Nephron (organoid): ENCODE measurements around the gene PDCD2L.
"Not testable (repeated sequence)": the region's sequence is repeated elsewhere in the genome, so short reads cannot be mapped to it uniquely, and the experiment has no call there.

ENCODE experiments used
- H3K27ac Mint-ChIP-seq, 3 experiments: 2 replicates each; pipeline ENCODE4 v1.8.0; 2020; ENCODE audit warnings: mixed read lengths in 3 of 3, mild to moderate bottlenecking in 2 of 3, moderate library complexity in 1 of 3
- H3K27me3 Mint-ChIP-seq: 2 replicates; pipeline ENCODE4 v1.8.0; 2021; ENCODE audit warnings: low read depth, mild to moderate bottlenecking, moderate library complexity, mixed read lengths
- H3K36me3 Mint-ChIP-seq: 2 replicates; pipeline ENCODE4 v1.8.0; 2020; ENCODE audit warnings: low read depth, mixed read lengths
- H3K4me1 Mint-ChIP-seq: 2 replicates; pipeline ENCODE4 v1.8.0; 2020; ENCODE audit warnings: mixed read lengths
- H3K4me3 Mint-ChIP-seq, 3 experiments: 2 replicates each; pipeline ENCODE4 v1.8.0; 2020; ENCODE audit warnings: mild to moderate bottlenecking in 3 of 3, mixed read lengths in 3 of 3, moderate library complexity in 2 of 3
- H3K9me3 Mint-ChIP-seq: 2 replicates; pipeline ENCODE4 v1.8.0; 2020; ENCODE audit warnings: mixed read lengths
- TF ChIP-seq, protein P1 (sequence below), 3 experiments: fragments of 200-600 bp; sonication (generic); IDR thresholded peaks; one replicate each; pipeline ENCODE4 v1.5.0; 2021; ENCODE audit warnings: antibody characterized with exemption in 3 of 3; ENCODE audit not compliant: unreplicated experiment in 3 of 3

Gene PDCD2L

DNA sequence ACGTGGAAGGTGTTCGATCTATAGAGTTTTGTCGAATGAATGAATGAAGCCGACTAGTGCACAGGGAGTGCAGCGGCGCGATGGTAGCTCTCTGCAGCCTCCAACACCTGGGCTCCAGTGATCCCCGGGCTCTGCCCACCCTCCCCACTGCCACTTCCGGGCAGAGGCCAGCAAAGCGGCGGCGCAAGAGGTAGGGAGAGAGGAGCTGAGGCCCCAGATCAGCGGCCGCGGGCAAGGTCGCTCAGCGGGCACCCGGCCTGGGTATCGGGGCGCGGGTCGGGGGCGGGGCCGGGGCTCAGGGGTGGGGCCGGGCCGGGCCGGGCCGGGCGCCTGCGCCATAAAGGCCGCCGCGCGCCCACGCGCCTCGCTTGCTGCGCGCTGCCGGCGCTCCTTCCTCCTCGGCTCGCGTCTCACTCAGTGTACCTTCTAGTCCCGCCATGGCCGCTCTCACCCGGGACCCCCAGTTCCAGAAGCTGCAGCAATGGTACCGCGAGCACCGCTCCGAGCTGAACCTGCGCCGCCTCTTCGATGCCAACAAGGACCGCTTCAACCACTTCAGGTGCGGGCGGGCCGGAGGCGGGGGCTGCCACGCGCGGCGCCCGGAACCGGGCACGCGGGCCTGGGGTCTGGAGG, 39.3 kb upstream of the PDCD2L start, which contains the start of gene GPI:
Gene GPI (plus strand): TSS at position 367 of the 633 bp plus-strand sequence. CDS start 71 bp downstream, at position 438.
- TF ChIP-seq, protein P1, sequence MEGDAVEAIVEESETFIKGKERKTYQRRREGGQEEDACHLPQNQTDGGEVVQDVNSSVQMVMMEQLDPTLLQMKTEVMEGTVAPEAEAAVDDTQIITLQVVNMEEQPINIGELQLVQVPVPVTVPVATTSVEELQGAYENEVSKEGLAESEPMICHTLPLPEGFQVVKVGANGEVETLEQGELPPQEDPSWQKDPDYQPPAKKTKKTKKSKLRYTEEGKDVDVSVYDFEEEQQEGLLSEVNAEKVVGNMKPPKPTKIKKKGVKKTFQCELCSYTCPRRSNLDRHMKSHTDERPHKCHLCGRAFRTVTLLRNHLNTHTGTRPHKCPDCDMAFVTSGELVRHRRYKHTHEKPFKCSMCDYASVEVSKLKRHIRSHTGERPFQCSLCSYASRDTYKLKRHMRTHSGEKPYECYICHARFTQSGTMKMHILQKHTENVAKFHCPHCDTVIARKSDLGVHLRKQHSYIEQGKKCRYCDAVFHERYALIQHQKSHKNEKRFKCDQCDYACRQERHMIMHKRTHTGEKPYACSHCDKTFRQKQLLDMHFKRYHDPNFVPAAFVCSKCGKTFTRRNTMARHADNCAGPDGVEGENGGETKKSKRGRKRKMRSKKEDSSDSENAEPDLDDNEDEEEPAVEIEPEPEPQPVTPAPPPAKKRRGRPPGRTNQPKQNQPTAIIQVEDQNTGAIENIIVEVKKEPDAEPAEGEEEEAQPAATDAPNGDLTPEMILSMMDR (IDR thresholded peaks at IDR 0.05; ENCODE audit: unreplicated experiment in 3 of 3), result no peak
- Mint-ChIP-seq H3K36me3 (peaks cover 28% of the 10 kb centered on the region), H3K9me3 (no peaks in the 10 kb centered on the region), H3K4me3 (peak within 1 kb of the TSS; percentile 94 to 98 (median 96)), H3K4me1 (peaks cover 30% of the 10 kb centered on the region), H3K27ac (peak within 1 kb of the TSS; percentile 61 to 83 (median 81)), H3K27me3 (peaks cover 8% of the 10 kb centered on the region)

DNA sequence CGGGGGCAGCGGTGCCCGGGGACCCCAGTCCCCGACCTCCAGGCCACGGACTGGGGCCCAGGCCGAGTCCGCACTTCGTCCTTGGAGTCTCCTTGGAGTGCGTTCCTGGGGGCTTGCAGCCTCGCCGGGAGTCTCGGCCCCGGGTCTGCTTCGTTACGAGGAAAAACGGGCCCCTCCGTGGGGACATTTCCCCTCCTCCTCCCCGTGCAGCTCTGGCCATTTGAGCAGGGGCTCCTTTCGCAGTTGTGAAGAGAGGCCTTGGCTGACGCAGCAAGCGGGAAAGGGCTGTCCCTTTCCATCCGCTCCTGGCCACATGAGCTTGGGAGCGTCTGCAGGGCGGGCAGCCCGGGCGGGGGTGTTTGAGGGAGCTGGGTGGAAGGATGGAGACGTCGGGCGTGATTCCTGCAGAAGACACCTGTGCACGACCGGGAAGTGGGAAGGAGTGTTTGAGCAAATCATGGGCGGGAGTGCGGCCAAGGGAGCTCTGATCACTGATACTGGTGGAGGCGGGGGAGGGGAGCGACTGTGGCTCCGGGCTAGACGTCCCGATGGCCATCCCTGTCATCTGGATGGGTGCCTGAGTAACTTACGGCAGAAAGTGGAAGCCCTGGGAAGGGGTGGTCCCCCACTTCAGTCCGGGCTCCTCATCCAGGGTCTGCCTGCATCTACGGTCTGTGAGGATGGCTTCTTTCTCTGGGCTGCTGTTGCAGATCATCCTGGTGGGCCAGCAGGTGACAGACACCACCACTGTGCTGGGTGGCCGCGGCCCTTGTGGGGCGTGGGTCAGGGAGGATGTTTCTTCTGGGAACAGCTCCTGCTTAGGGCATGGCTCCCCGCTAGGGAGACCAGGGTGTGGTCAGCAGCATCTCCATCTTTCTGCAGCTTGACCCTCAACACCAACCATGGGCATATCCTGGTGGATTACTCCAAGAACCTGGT, 38.5 kb upstream of the PDCD2L start:
- H3K27ac Mint-ChIP-seq, result peak overlapping the region; percentile 61 to 83 (median 67)

DNA sequence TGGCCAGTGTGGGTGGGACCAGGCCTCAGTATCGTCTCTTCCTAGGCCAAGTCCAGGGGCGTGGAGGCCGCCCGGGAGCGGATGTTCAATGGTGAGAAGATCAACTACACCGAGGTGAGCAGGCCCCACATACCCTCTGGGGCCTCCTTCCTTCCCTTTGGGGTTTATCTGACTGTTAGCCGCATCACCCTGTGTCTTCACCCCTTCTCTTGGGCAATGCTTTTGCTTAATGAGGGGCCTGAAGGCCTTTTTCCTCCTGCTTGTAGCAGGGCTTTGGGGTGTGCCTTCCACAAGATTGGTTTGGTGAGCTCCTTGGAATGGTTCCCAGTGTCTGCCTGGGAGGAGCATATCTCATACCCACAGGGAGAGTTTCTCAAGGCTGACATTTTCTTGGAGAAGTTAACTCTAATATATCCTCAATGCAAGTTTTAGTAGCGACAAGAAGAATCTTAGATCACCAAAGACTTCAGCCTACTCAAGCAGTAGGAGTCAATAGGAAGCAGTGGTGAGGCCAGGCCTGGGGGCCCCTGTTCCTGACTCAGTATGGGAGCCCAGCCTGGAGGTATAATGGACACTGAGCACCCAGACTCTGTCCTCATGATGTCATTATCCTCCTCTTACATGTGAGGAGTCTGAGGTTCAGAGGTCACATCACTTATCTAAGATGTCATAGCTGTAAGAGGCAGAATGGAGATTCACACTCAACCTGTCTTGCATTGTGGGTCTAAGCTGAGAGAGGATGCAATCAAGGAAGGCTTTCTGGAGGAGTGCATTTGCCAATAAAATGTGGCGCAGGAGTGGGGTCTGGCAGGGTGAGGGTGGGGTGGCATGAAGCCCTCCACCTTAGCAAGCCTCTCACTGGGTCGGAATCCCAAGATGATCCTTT, 37.2 kb upstream of the PDCD2L start:
- peaks cover 40% of the 10 kb centered on the region for H3K36me3 Mint-ChIP-seq
- H3K27me3 Mint-ChIP-seq, result peaks cover 8% of the 10 kb centered on the region
- peak overlapping the region; percentile 90 to 98 (median 96) for H3K4me3 Mint-ChIP-seq
- H3K9me3 Mint-ChIP-seq, result no peaks in the 10 kb centered on the region
- H3K4me1 Mint-ChIP-seq, result peaks cover 29% of the 10 kb centered on the region
- H3K27ac Mint-ChIP-seq, result peak overlapping the region in 2 of 3 experiments; percentile 78 to 94
- TF ChIP-seq, protein P1 (IDR thresholded peaks at IDR 0.05; ENCODE audit: unreplicated experiment in 3 of 3), result no peak

More for the DNA sequence above, 38.5 kb upstream of the PDCD2L start:
- no peaks in the 10 kb centered on the region for H3K9me3 Mint-ChIP-seq
- H3K4me3 Mint-ChIP-seq, result peak overlapping the region; percentile 90 to 98 (median 96)
- H3K4me1 Mint-ChIP-seq, result peaks cover 29% of the 10 kb centered on the region
- TF ChIP-seq, protein P1 (IDR thresholded peaks at IDR 0.05; ENCODE audit: unreplicated experiment in 3 of 3), result no peak
- peaks cover 33% of the 10 kb centered on the region for H3K36me3 Mint-ChIP-seq
- H3K27me3 Mint-ChIP-seq, result peaks cover 8% of the 10 kb centered on the region

DNA sequence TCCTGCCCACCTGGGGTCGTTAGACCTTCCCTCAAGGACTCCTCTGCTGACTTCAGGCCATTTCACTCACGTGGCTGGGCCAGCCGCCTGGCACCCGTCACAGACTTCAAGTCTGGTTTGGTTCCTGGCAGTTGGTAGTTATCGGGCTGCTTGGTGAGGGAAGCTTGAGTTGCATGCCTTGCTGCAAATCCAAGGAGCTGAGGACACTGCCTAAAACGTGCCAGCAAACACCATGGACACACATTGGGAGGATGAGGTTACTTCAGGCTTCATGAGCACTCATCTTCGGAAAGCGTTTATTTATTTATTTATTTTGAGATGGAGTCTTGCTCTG, 36.6 kb upstream of the PDCD2L start:
- H3K27me3 Mint-ChIP-seq, result peaks cover 8% of the 10 kb centered on the region
- H3K36me3 Mint-ChIP-seq, result peaks cover 40% of the 10 kb centered on the region
- peak overlapping the region in 1 of 3 experiments; percentile 98 for H3K4me3 Mint-ChIP-seq
- no peak overlapping the region for H3K27ac Mint-ChIP-seq
- TF ChIP-seq, protein P1 (IDR thresholded peaks at IDR 0.05; ENCODE audit: unreplicated experiment in 3 of 3), result no peak
- H3K9me3 Mint-ChIP-seq, result no peaks in the 10 kb centered on the region
- H3K4me1 Mint-ChIP-seq, result peaks cover 29% of the 10 kb centered on the region

DNA sequence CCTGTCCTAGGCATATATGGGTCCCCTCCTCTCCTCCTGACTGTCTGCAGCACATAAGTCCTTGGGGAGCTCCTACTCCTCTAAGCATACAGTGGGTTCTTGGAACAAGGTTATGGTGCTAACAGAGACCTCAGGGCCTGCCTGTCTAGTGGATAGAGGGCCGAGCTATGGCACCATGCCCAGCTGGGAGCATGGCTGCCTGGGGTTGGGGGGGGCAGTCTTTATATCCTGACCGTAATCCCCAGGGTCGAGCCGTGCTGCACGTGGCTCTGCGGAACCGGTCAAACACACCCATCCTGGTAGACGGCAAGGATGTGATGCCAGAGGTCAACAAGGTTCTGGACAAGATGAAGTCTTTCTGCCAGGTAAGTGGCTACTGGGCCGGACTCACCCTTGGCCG, 35.9 kb upstream of the PDCD2L start:
- no peaks in the 10 kb centered on the region for H3K9me3 Mint-ChIP-seq
- H3K4me1 Mint-ChIP-seq, result peaks cover 29% of the 10 kb centered on the region
- H3K36me3 Mint-ChIP-seq, result peaks cover 40% of the 10 kb centered on the region
- peak overlapping the region; percentile 77 to 79 (median 78) for H3K4me3 Mint-ChIP-seq
- H3K27ac Mint-ChIP-seq, result peak overlapping the region; percentile 44 to 74 (median 56)
- TF ChIP-seq, protein P1 (IDR thresholded peaks at IDR 0.05; ENCODE audit: unreplicated experiment in 3 of 3), result no peak
- H3K27me3 Mint-ChIP-seq, result peaks cover 5% of the 10 kb centered on the region

DNA sequence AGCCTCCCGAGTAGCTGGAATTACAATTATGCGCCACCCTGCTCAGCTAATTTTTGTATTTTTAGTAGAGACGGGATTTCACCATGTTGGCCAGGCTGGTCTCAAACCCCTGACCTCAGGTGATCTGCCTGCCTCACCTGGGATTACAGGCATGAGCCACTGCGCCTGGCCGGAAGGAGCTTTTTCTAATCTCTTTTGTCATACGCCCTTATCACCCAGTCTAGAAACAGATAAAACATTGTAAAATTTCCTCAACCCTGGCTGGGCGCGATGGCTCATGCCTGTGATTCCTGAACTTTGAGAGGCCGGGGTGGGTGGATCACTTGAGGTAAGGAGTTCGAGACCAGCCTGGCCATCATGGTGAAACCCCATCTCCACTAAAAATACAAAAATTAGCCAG, 35.0 kb upstream of the PDCD2L start:
- Mint-ChIP-seq H3K4me1 (peaks cover 29% of the 10 kb centered on the region), H3K36me3 (peaks cover 46% of the 10 kb centered on the region)
- not testable (repeated sequence) for H3K27me3 Mint-ChIP-seq, H3K9me3 Mint-ChIP-seq, H3K27ac Mint-ChIP-seq, H3K4me3 Mint-ChIP-seq
